OCI-LY1 (cell line): ENCODE measurements around the gene CA5A.

Experiments
- H2AFZ ChIP-seq: fragments of 200-600 bp; sonication (generic), shearing (Covaris generic); 2 replicates; pipeline ENCODE4 v1.6.0; 2014; ENCODE audit warnings: antibody characterized with exemption, mild to moderate bottlenecking, low read length
- H3F3A ChIP-seq: fragments of 200-600 bp; sonication (generic), shearing (Covaris generic); 2 replicates; pipeline ENCODE4 v1.6.0; 2014; ENCODE audit warnings: mild to moderate bottlenecking, antibody characterized with exemption, low read length, moderate library complexity; ENCODE audit not compliant: insufficient read depth
- H3K27ac ChIP-seq: fragments of 200-600 bp; sonication (generic); 2 replicates; pipeline ENCODE4 v1.5.1; 2014; ENCODE audit warnings: low read length, mixed run types, mild to moderate bottlenecking, low read depth; ENCODE audit not compliant: poor library complexity, severe bottlenecking
- H3K27me3 ChIP-seq: fragments of 200-600 bp; sonication (generic); 2 replicates; pipeline ENCODE4 v1.6.0; 2014; ENCODE audit warnings: antibody characterized with exemption, mild to moderate bottlenecking, low read length, moderate library complexity; ENCODE audit not compliant: insufficient read depth
- H3K36me3 ChIP-seq: fragments of 200-600 bp; sonication (generic); 2 replicates; pipeline ENCODE4 v1.6.1; 2014; ENCODE audit warnings: mild to moderate bottlenecking, antibody characterized with exemption, low read length, moderate library complexity, mixed read lengths; ENCODE audit not compliant: insufficient read depth
- H3K4me1 ChIP-seq: fragments of 200-600 bp; sonication (generic); 2 replicates; pipeline ENCODE4 v1.5.1; 2014; ENCODE audit warnings: mild to moderate bottlenecking, low read length, moderate library complexity; ENCODE audit not compliant: insufficient read depth, severe bottlenecking
- H3K4me2 ChIP-seq: fragments of 200-600 bp; sonication (generic), shearing (Covaris generic); 2 replicates; pipeline ENCODE4 v1.6.1; 2014; ENCODE audit warnings: low read length
- H3K4me3 ChIP-seq: fragments of 200-600 bp; sonication (generic); 2 replicates; pipeline ENCODE4 v1.5.1; 2014; ENCODE audit warnings: low read length, low read depth, mild to moderate bottlenecking, mixed read lengths; ENCODE audit not compliant: poor library complexity, severe bottlenecking
- H3K79me2 ChIP-seq: fragments of 200-600 bp; shearing (Covaris generic); 2 replicates; pipeline ENCODE4 v1.6.1; 2016; ENCODE audit warnings: mixed run types, low read length, mixed read lengths; ENCODE audit not compliant: insufficient read depth
- H3K9ac ChIP-seq: fragments of 200-600 bp; sonication (generic), shearing (Covaris generic); 2 replicates; pipeline ENCODE4 v1.6.1; 2014; ENCODE audit warnings: mild to moderate bottlenecking, low read length, mixed read lengths
- H3K9me2 ChIP-seq: fragments of 200-600 bp; sonication (generic), shearing (Covaris generic); 2 replicates; pipeline ENCODE4 v1.6.1; 2014; ENCODE audit warnings: low read depth, mild to moderate bottlenecking, low read length, mixed read lengths
- H3K9me3 ChIP-seq: fragments of 200-600 bp; shearing (Covaris generic); 2 replicates; pipeline ENCODE4 v1.6.1; 2014; ENCODE audit warnings: low read length, mixed read lengths
- H4K20me1 ChIP-seq: fragments of 200-600 bp; sonication (generic), shearing (Covaris generic); 2 replicates; pipeline ENCODE4 v1.6.0; 2016; ENCODE audit warnings: mild to moderate bottlenecking, low read length; ENCODE audit not compliant: insufficient read depth
- EZH2 ChIP-seq: fragments of 200-600 bp; sonication (generic), shearing (Covaris generic); IDR thresholded peaks from 2 replicates; pipeline ENCODE4 v1.8.0; 2017; ENCODE audit warnings: borderline replicate concordance, mixed run types, mild to moderate bottlenecking, antibody characterized with exemption, low read length, moderate library complexity, mixed read lengths
- TF ChIP-seq, protein P1 (sequence below): fragments of 200-600 bp; sonication (generic), shearing (Covaris generic); IDR thresholded peaks from 2 replicates; pipeline ENCODE4 v1.5.1; 2017; ENCODE audit warnings: mild to moderate bottlenecking, antibody characterized with exemption, low read length, moderate library complexity, mixed read lengths

CA5A gene

DNA sequence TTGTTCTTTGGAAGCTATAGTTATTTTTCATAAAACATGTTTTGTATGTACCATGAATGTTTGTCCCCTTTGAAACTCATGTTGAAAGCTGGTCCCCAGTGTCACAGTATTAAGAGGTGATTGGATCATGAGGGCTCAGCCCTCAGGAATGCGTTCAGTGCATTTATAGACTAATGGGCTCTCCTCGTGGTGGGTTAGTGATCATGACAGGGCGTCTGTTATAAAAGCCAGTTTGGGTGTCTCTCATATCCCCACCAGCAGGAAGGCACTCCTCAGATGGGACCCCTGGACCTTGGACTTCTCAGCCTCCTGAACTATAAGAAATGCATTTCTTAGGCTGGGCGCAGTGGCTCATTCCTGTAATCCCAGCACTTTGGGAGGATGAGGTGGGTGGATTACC is 25.3 kb upstream of the CA5A start:
- TF ChIP-seq EZH2 = no peak
- TF ChIP-seq, protein P1, sequence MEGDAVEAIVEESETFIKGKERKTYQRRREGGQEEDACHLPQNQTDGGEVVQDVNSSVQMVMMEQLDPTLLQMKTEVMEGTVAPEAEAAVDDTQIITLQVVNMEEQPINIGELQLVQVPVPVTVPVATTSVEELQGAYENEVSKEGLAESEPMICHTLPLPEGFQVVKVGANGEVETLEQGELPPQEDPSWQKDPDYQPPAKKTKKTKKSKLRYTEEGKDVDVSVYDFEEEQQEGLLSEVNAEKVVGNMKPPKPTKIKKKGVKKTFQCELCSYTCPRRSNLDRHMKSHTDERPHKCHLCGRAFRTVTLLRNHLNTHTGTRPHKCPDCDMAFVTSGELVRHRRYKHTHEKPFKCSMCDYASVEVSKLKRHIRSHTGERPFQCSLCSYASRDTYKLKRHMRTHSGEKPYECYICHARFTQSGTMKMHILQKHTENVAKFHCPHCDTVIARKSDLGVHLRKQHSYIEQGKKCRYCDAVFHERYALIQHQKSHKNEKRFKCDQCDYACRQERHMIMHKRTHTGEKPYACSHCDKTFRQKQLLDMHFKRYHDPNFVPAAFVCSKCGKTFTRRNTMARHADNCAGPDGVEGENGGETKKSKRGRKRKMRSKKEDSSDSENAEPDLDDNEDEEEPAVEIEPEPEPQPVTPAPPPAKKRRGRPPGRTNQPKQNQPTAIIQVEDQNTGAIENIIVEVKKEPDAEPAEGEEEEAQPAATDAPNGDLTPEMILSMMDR = no peak
- Histone ChIP-seq H3K9me2 (no peaks in the 10 kb centered on the region), H3K4me2 (no peak overlapping the region), H3K27ac (no peak overlapping the region), H3K4me3 (no peak overlapping the region), H4K20me1 (no peaks in the 10 kb centered on the region), H3K27me3 (no peaks in the 10 kb centered on the region), H3F3A (no peaks in the 10 kb centered on the region), H3K79me2 (peaks cover 36% of the 10 kb centered on the region), H3K9ac (no peak overlapping the region), H3K36me3 (peaks cover 13% of the 10 kb centered on the region; the same call in 1 of the 2 replicates), H3K9me3 (no peaks in the 10 kb centered on the region), H3K4me1 (peaks cover 20% of the 10 kb centered on the region), H2AFZ (no peak overlapping the region)

- no peaks in the 10 kb centered on the region for H3F3A ChIP-seq
- no peak overlapping the region for H3K9ac ChIP-seq
- H3K79me2 ChIP-seq = peaks cover 29% of the 10 kb centered on the region
- H3K9me2 ChIP-seq = no peaks in the 10 kb centered on the region
- H3K9me3 ChIP-seq = no peaks in the 10 kb centered on the region
- peaks cover 14% of the 10 kb centered on the region; the same call in 1 of the 2 replicates for H3K36me3 ChIP-seq
- H2AFZ ChIP-seq = no peak overlapping the region
- H4K20me1 ChIP-seq = no peaks in the 10 kb centered on the region
- H3K4me3 ChIP-seq = no peak overlapping the region
- H3K27me3 ChIP-seq = no peaks in the 10 kb centered on the region
- peaks cover 20% of the 10 kb centered on the region for H3K4me1 ChIP-seq
- TF ChIP-seq EZH2 = no peak
- TF ChIP-seq, protein P1 = no peak
- H3K27ac ChIP-seq = no peak overlapping the region
- no peak overlapping the region for H3K4me2 ChIP-seq
These were observed 24.5 kb upstream of the CA5A start for GRCh38 chr16:87960852-87961251.

DNA sequence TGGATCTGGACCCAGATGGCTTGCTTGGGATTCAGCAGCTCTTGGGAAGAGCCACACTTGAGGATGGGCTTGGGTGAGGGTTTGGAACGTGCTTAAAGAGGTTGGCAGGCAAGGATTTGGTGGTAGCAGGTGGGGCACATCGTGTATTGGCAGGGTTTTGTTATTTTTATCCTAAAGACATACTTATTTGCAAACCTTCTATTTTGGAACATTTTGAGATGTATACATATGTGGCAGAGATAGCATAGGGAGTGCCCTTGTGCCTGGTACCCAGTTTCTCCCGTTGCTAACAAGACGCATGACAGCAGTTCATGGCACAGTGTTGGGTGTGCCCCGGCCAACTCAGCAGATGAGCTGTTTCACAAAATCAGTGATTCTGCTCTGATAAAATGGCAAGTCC is 24.0 kb upstream of the CA5A start:
- no peak overlapping the region for H3K9ac ChIP-seq
- H3K27me3 ChIP-seq = no peaks in the 10 kb centered on the region
- peaks cover 25% of the 10 kb centered on the region for H3K4me1 ChIP-seq
- TF ChIP-seq, protein P1 = no peak
- TF ChIP-seq EZH2 = no peak
- H3K79me2 ChIP-seq = peaks cover 29% of the 10 kb centered on the region
- no peaks in the 10 kb centered on the region for H3K9me2 ChIP-seq
- H4K20me1 ChIP-seq = no peaks in the 10 kb centered on the region
- no peak overlapping the region for H2AFZ ChIP-seq
- no peak overlapping the region for H3K27ac ChIP-seq
- H3K4me3 ChIP-seq = no peak overlapping the region
- H3F3A ChIP-seq = no peaks in the 10 kb centered on the region
- peaks cover 20% of the 10 kb centered on the region; the same call in 1 of the 2 replicates for H3K36me3 ChIP-seq
- H3K4me2 ChIP-seq = no peak overlapping the region
- no peaks in the 10 kb centered on the region for H3K9me3 ChIP-seq
